T-helper 1 cell (primary cell): ENCODE measurements around the gene PITPNM3.

Experiments used
- DNase-seq, 5 donors: peaks; one replicate each; pipeline ENCODE4 v3.0.0-alpha.2; 2012 to 2020

Gene PITPNM3

DNA sequence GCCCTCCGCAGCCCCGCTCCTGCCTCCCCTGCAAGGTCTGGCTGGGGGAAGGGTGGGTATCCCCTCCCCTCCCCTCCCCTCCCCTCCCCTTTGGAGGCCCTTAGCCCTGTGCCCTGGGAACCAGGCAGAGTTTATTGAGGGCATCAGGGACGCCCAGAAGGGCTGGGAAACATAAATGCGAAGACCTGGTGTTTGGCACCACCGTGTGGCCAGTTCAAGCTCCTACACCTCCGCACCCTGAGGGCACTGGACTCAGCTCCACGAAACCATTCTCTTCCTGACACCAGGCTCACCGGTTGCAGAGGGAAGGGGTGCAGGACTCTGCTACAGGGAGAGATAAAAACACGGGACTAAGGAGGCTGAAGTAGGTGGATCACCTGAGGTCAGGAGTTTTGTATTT lies 120.4 kb downstream of the PITPNM3 start:
- DNase-seq, result peak; percentile 28 to 58 (median 39)

- no peak for DNase-seq
Measured at GRCh38 chr17:6435051-6435450, 121.3 kb downstream of the PITPNM3 start, which contains the start of gene AIPL1. TSS of gene AIPL1 (minus strand) at chr17:6435121. CDS start at chr17:6435104, 17 bp downstream.

DNA sequence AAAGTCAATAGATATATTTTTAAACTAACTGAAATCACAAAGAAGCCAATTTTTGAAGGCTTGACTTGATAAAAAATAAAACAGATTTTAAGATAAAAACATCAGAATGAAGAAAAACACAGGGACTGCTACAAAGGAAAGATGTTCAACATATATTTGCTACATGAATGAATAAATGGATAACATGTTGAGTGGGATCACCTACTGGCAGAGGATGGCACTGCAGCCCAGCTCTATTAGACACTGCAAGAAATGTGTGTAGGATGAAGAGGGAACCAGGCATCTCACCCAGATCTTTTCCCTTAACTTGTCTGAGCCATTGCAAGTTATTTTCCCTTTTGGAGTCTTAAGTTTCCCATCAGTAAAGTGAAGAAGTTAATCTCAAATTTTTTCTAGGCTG lies 125.6 kb downstream of the PITPNM3 start:
- no peak for DNase-seq

- DNase-seq, result no peak
Measured at GRCh38 chr17:6429266-6429665, 127.1 kb downstream of the PITPNM3 start.

DNA sequence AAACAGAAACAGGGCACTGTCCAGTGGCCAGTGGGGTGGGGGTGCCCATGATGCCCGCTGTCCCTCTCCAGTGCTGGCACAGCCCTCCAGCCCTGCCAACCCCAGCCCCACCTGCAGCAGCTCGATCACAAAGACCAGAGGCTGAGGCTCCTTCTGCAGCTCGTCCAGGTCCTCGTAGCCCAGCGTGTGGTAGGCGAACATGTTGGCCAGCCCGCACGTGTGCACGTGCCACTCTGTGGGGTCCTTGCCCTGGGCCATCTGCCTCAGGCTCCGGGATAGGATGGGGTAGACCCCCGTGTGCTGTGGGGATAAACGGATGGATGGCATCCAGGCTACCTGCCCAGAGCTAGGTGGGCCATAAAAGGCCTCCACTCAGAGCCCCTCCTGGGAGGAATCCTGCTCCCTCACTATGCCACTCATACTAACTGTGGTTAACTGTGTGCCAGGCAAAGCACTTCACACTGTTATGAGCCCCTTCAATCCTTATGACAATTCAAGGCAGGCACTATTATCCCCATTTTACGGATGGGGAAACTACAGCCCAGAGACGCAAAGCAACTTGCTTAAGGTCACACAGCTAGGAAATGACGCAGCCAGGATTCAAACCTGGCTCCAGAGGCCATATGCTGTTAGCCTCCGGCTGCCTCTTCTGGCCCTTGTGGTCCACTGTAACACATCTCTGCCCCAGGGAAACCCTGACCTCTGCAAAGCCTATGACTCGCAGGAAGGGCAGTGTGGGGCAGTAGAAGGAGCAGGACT lies 128.0 kb downstream of the PITPNM3 start:
- no peak for DNase-seq

DNA sequence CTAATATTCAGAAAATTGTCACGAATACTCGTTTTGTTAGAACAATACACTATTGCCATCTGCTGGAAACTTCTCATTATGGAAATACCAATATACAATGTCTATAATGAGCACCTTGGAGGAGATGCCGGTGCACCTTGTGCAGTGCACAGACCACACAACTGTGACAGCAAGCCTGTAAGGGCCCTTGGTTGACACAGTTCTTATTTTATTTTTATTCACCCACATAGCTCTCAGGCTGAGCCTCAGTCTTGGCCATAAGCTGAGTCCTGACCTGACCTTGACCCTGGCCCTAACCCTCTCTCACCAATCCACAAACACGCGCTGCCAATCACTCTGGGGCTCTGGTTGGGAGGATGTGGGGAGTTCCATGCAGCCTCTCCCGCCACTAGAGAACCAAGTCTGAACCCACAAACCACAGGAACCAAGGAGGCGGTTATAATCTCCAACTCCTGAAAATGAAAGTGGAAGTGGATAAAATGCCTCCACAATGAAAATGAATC lies 129.0 kb downstream of the PITPNM3 start:
- DNase-seq, result peak in 4 of 5 donors; percentile 18 to 75 (median 37)

- DNase-seq, result no peak
Measured at GRCh38 chr17:6426356-6427101, 129.8 kb downstream of the PITPNM3 start.

DNA sequence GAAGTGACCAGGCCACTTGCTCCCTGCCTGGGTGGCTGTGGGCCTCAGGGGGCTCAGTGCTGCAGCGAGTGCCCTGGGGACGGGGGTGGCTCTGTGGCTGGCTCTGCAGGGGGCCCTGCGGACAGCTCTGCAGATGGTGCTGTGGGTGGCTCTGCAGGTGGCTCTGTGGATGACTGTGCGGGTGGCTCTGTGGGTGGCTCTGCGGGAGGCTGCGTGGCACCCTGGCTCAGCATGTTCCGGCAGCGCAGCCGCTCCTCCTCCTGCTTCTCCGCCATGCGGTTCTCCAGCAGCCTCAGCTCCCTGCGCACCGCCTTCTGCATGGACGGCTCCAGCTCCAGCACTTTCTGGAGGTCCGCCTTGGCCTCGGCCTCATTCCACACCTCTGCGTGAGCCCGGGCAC lies 130.9 kb downstream of the PITPNM3 start:
- DNase-seq, result no peak

DNA sequence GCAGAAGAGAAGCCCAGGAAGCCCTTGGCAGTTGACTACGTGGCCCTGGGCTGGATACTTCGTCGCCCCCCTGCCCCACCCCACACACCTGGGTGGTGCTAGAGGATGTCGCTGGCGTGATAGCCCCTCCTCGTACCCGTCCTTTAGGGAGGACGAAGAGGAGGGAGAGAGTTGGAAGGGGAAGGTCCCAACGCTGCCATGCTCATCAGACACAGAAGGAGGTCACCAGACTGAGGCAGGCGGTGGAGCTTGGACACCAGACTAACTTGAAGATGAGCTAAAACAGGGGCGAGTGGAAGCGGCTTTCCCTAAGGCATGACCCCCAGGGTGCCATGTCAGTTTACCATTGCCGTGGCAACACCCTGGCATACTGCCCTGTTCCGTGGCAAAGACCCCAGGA lies 132.4 kb downstream of the PITPNM3 start:
- DNase-seq, result no peak

GRCh38 chr17:6422654-6423241 lies 133.6 kb downstream of the PITPNM3 start:
- DNase-seq, result no peak

GRCh38 chr17:6421700-6422604 lies 134.4 kb downstream of the PITPNM3 start:
- DNase-seq, result peak; percentile 43 to 65 (median 58)

- DNase-seq, result peak in 1 of 5 donors; percentile 15
Measured at GRCh38 chr17:6420173-6420641, 136.1 kb downstream of the PITPNM3 start.

DNA sequence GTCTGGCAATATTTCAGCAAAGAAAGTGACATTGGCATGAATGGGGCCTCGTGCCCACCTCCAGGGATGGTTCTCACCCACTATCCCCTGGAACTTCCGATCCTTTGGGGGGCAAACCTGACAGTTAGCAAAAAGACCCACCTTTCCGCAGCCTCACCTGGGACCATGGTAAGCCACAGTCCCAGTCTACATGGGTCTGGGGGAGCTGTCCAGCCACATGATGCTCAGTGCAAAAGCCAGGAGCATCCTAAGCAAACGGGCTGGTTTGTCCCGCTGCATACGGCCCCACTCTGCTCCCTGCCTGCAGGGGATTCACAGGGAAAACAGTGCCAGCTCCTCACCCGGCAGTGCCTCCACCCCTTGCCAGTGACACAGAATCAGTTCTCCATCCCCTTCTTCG lies 140.7 kb downstream of the PITPNM3 start:
- DNase-seq, result no peak

- DNase-seq, result peak in 1 of 5 donors; percentile 13
Measured at GRCh38 chr17:6413065-6413464, 143.3 kb downstream of the PITPNM3 start.

DNA sequence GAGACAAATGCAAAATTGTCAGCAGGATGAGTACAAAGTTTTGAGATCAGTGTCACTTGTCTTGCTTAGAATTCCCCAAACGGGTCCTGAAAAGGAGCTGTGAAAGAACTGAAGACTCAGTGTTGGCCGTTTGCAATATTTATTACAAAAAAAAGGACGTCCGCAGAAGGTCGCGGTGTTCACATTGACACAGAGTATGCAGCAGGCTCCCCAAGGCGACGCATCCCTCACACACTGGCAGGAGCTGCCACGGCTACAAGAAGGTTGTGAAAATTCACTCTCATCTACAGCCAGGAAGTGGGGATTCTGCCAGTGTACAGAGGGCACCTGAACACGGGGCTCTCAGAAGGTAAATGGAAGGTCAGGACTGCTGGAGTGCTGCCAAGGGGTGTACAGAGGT lies 147.6 kb downstream of the PITPNM3 start:
- no peak for DNase-seq

DNA sequence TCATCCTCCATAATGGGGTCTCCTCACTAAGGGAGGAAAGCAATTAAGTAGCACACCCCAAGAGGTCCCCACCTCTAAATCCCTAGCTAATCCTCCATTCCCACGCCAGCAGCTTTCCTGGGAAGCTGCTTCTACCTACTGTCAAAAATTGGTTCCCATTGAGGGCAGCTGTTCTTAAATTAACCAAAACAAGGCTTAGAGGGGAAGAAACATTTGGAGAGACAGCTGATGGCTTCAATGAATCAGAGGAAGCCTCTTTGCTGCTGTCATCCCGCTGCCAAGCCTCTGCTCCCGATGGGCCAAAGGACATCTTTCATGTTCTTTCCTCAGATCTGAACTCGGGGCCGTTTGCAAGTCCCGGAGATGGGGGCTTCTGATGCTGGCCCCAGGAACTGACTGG lies 148.1 kb downstream of the PITPNM3 start:
- DNase-seq, result no peak

DNA sequence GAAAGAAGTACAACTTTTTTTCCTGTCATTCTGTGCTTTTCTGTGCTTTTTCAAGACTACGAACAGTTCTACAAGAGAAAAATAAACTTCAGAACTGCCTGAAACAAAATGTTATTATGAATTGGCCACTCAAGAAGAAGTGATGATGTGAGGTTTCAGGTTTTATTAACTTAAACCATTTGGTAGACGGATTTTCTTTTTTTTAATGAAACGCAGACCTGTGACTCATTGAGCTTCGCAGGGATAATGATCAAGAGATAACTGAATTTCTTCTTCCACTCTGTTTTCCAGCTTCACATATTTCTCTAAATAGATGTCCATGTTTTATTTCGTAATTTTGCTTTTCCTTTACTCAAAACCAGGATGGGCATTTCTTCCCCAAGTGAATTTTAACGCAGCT lies 154.1 kb downstream of the PITPNM3 start:
- DNase-seq, result no peak
